Fibroblast of lung (primary cell): Measurements from ENCODE around the gene TGFB1I1. TPM values are rescaled to one million over a fixed set of nuclear protein-coding genes. Genes with fewer than 3 reads are reported as not detected.
A peak's percentile ranks its signal among the peaks of the same experiment; 100 is the strongest.

Source experiments
- DNase-seq, 2 donors: peaks; one replicate each; pipeline versions ENCODE4 v3.0.0 to v3.0.0-alpha.2; 2010; ENCODE audit warnings: low read depth in 2 of 2
- H2AFZ ChIP-seq: 2 replicates; pipeline ENCODE4 v1.5.1; 2012; ENCODE audit warnings: low read length, control low read depth, inconsistent platforms
- H3K27ac ChIP-seq: 2 replicates; pipeline ENCODE4 v1.5.1; 2011; ENCODE audit warnings: low read length, control low read depth; ENCODE audit not compliant: insufficient read depth
- H3K27me3 ChIP-seq: 2 replicates; pipeline ENCODE4 v1.5.1; 2011; ENCODE audit warnings: mild to moderate bottlenecking, low read length; ENCODE audit not compliant: control insufficient read depth, insufficient read depth
- H3K36me3 ChIP-seq: 2 replicates; pipeline ENCODE4 v1.5.1; 2011; ENCODE audit warnings: low read length; ENCODE audit not compliant: control insufficient read depth, insufficient read depth
- H3K4me1 ChIP-seq: 2 replicates; pipeline ENCODE4 v1.5.1; 2011; ENCODE audit warnings: low read length; ENCODE audit not compliant: control insufficient read depth, insufficient read depth; ENCODE audit errors: extremely low read depth
- H3K4me2 ChIP-seq: 2 replicates; pipeline ENCODE4 v1.5.1; 2011; ENCODE audit warnings: low read length, control low read depth; ENCODE audit not compliant: insufficient read depth; ENCODE audit errors: extremely low read depth
- H3K4me3 ChIP-seq, 4 experiments: fragments of 200-600 bp in 1 of 4; sonication (generic) in 1 of 4; replicated peaks in 1 of 4; 2 replicates each; pipeline ENCODE4 v1.5.1; 2011 to 2016; ENCODE audit warnings: low read length in 4 of 4, low read depth in 3 of 4, mild to moderate bottlenecking in 3 of 4, control low read depth in 2 of 4, inconsistent platforms in 1 of 4, mixed read lengths in 1 of 4; ENCODE audit not compliant: insufficient read depth in 1 of 4; ENCODE audit errors: control extremely low read depth in 1 of 4
- H3K79me2 ChIP-seq: 2 replicates; pipeline ENCODE4 v1.5.1; 2012; ENCODE audit warnings: mild to moderate bottlenecking, low read length, inconsistent platforms; ENCODE audit not compliant: control insufficient read depth, insufficient read depth
- H3K9ac ChIP-seq: 2 replicates; pipeline ENCODE4 v1.5.1; 2011; ENCODE audit warnings: mild to moderate bottlenecking, low read length, control low read depth; ENCODE audit not compliant: insufficient read depth
- H3K9me3 ChIP-seq: 2 replicates; pipeline ENCODE4 v1.5.1; 2012; ENCODE audit warnings: low read depth, low read length; ENCODE audit not compliant: control insufficient read depth, insufficient read depth
- H4K20me1 ChIP-seq: 2 replicates; pipeline ENCODE4 v1.5.1; 2011; ENCODE audit warnings: low read length; ENCODE audit not compliant: control insufficient read depth, insufficient read depth; ENCODE audit errors: extremely low read depth
- CTCF ChIP-seq, 2 donors: IDR thresholded peaks in 1 of 2; conservative IDR thresholded peaks in 1 of 2; 1 replicate in 1 of 2; 2 replicates in 1 of 2; pipeline ENCODE4 v1.5.1; 2011 to 2012; ENCODE audit warnings: low read length in 2 of 2, control low read depth in 1 of 2, inconsistent platforms in 1 of 2, low read depth in 1 of 2, mild to moderate bottlenecking in 1 of 2
- EZH2 ChIP-seq: IDR thresholded peaks from 2 replicates; pipeline ENCODE4 v1.5.1; 2012; ENCODE audit warnings: low read length, control low read depth, mild to moderate bottlenecking; ENCODE audit errors: missing control alignments
- polyA plus RNA-seq, 2 donors: library from polyadenylated mRNA; depleted of rRNA in 1 of 2; stranded (reverse) in 1 of 2; unstranded in 1 of 2; fragments of >200 nt; gene quantifications; 2 replicates each; pipeline ENCODE4 v1.2.1, GENCODE V29; 2011 to 2012; ENCODE audit warnings: missing spikeins in 1 of 2
- total RNA-seq: library from RNA; depleted of rRNA; stranded (reverse); fragments of >200 nt; gene quantifications from 2 replicates; pipeline ENCODE4 v1.2.1, GENCODE V29; 2014

The TGFB1I1 gene
- total and polyA plus RNA-seq, 2 donors (not counting 1 experiment from before 2014, with no cell fraction given): 46.9 to 94.3 TPM

DNA sequence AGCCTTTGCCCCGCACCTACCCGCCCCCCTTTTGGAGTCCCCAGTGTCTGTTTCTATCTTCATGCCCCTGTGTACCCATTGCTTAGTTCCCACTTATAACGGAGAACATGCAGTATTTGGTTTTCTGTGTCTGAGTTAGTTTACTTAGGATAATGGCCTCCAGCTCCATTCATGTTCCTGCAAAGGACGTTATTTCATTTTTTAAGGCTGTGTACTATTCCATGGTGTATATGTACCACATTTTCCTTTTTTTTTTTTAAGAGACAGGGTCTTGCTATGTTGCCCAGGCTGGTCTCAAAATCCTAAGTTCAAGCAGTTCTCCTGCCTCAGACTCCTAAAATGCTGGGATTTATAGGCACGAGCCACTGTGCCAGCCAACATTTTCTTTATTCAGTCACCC, 4.1 kb upstream of the TGFB1I1 start:
- Histone ChIP-seq H3K4me1 (peaks cover 6% of the 10 kb centered on the region), H3K4me3 (no peak overlapping the region), H3K9me3 (no peaks in the 10 kb centered on the region), H4K20me1 (no peaks in the 10 kb centered on the region), H2AFZ (no peak overlapping the region), H3K36me3 (peaks cover 17% of the 10 kb centered on the region), H3K27me3 (no peaks in the 10 kb centered on the region), H3K4me2 (no peak overlapping the region), H3K27ac (no peak overlapping the region), H3K79me2 (peaks cover 4% of the 10 kb centered on the region), H3K9ac (no peak overlapping the region)
- no peak for DNase-seq
- no peak for TF ChIP-seq CTCF (conservative IDR thresholded peaks at IDR 0.05 in 1 of 2, IDR thresholded peaks at IDR 0.05 in 1 of 2; ENCODE audit: low read depth in 1 of 2, low read length in 2 of 2)
- no peak for TF ChIP-seq EZH2

DNA sequence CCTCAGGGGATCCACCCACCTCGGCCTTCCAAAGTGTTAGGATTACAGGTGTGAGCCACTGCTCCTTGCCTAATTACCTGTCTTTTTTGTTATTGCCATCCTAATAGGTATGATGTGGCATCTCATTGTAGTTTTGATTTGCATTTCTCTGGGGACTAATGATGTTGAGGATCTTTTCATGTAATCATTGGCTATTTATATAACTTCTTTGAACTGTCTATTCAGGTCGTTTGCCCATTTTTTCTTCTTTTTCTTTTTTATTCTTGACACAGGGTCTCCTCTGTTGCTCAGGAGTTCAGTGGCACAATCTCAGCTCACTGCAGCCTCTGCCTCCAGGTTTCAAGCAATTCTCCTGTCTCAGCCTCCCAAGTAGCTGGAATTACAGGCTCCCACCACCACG, 1.3 kb upstream of the TGFB1I1 start:
- Histone ChIP-seq H3K9ac (no peak overlapping the region), H3K27ac (peak overlapping the region; percentile 93), H3K27me3 (no peaks in the 10 kb centered on the region), H3K79me2 (peaks cover 13% of the 10 kb centered on the region), H3K4me3 (peak overlapping the region; percentile 68 to 92 (median 80)), H3K4me2 (peak overlapping the region; percentile 96), H4K20me1 (no peaks in the 10 kb centered on the region), H3K9me3 (no peaks in the 10 kb centered on the region), H3K36me3 (peaks cover 30% of the 10 kb centered on the region), H2AFZ (no peak overlapping the region), H3K4me1 (peaks cover 16% of the 10 kb centered on the region)
- TF ChIP-seq EZH2 (no peak), CTCF (conservative IDR thresholded peaks at IDR 0.05 in 1 of 2, IDR thresholded peaks at IDR 0.05 in 1 of 2; ENCODE audit: low read depth in 1 of 2, low read length in 2 of 2) (no peak)
- no peak for DNase-seq

DNA sequence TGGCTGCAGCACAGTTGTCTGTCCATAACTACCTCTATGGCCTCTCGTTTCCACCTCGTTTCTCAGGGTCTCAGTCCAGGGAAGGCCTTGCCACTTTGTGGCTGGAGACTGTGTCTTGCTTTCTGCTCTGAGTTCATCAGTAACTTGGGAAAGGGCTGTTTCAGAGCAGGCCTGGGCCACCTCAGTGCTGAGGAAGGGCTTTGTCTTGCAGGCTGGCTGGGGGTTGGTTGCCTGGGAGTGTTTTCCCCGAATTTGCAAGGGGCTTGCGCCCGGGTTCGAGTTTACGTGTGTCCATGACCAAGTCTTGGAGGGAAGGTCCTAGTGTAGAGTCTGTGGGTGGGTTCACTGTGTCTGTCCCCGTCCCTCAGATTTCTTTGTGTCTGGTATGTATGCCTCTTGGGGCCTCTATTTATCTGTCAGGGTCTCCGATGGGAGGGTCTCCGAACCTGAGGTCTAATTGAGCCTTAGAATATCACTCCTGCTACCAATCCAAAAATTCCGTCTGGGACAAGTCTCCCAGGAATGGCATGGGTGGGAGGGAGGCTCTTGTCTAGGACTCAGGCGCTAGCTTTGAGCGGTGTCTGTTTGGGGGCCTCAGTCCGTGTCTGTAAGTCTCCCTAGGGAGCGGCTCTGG, 594 bp upstream of the TGFB1I1 start:
- TF ChIP-seq EZH2 (no peak), CTCF (conservative IDR thresholded peaks at IDR 0.05 in 1 of 2, IDR thresholded peaks at IDR 0.05 in 1 of 2; ENCODE audit: low read depth in 1 of 2, low read length in 2 of 2) (no peak)
- Histone ChIP-seq H3K27ac (peak overlapping the region; percentile 93), H3K4me2 (peak overlapping the region; percentile 96), H3K79me2 (peaks cover 15% of the 10 kb centered on the region), H3K9ac (peak overlapping the region; percentile 71), H3K4me3 (peak overlapping the region; percentile 68 to 92 (median 80)), H3K4me1 (peaks cover 16% of the 10 kb centered on the region), H3K27me3 (no peaks in the 10 kb centered on the region), H4K20me1 (no peaks in the 10 kb centered on the region), H2AFZ (peak overlapping the region; percentile 54), H3K36me3 (peaks cover 34% of the 10 kb centered on the region), H3K9me3 (no peaks in the 10 kb centered on the region)
- no peak for DNase-seq
